SHP77 (cell line): Measurements from ENCODE around the gene OS9.
"Not testable (repeated sequence)": the region's sequence is repeated elsewhere in the genome, so short reads cannot be mapped to it uniquely, and the experiment has no call there.

Source experiments
- DNase-seq, 2 experiments: peaks; one replicate each; lab custom pipeline; 2025; lab: John Stamatoyannopoulos, UW

Gene OS9

GRCh38 chr12:57693659-57694458, at the start of gene OS9:
OS9 (plus strand) TSS chr12:57694132; CDS start chr12:57694162, 30 bp downstream.
- DNase-seq = peak; percentile 99

- DNase-seq = not testable (repeated sequence)
These were observed 47.8 kb upstream of the OS9 start for GRCh38 chr12:57645990-57646658.

GRCh38 chr12:57646659-57647049, 47.3 kb upstream of the OS9 start:
- DNase-seq = not testable (repeated sequence)

GRCh38 chr12:57654042-57654441, 39.9 kb upstream of the OS9 start:
- DNase-seq = no peak

GRCh38 chr12:57655541-57656240, 38.2 kb upstream of the OS9 start:
- DNase-seq = no peak

GRCh38 chr12:57656408-57656807, 37.5 kb upstream of the OS9 start:
- DNase-seq = not testable (repeated sequence)

- DNase-seq = no peak
These were observed 36.2 kb upstream of the OS9 start for GRCh38 chr12:57657744-57658143.

GRCh38 chr12:57658890-57659289, 35.0 kb upstream of the OS9 start:
- DNase-seq = no peak

- no peak for DNase-seq
These were observed 32.6 kb upstream of the OS9 start for GRCh38 chr12:57661376-57661775.

- DNase-seq = not testable (repeated sequence)
These were observed 28.7 kb upstream of the OS9 start for GRCh38 chr12:57665066-57665820.

GRCh38 chr12:57666897-57667296, 27.0 kb upstream of the OS9 start:
- no peak for DNase-seq

- not testable (repeated sequence) for DNase-seq
These were observed 24.2 kb upstream of the OS9 start for GRCh38 chr12:57669691-57670090.

- DNase-seq = not testable (repeated sequence)
These were observed 22.1 kb upstream of the OS9 start for GRCh38 chr12:57671811-57672210.

GRCh38 chr12:57672801-57673200, 21.1 kb upstream of the OS9 start:
- DNase-seq = no peak

- DNase-seq = no peak
These were observed 19.2 kb upstream of the OS9 start for GRCh38 chr12:57674691-57675090.

GRCh38 chr12:57677947-57678346, 16.0 kb upstream of the OS9 start:
- DNase-seq = not testable (repeated sequence)

- DNase-seq = no peak
These were observed 14.2 kb upstream of the OS9 start for GRCh38 chr12:57679697-57680096.

GRCh38 chr12:57687862-57688261, 6.1 kb upstream of the OS9 start:
- no peak for DNase-seq

- no peak for DNase-seq
These were observed 5.0 kb upstream of the OS9 start for GRCh38 chr12:57688931-57689330.

- DNase-seq = no peak
These were observed 1.4 kb upstream of the OS9 start for GRCh38 chr12:57692500-57692899.

- DNase-seq = peak in 1 of 2 experiments; percentile 73
These were observed 644 bp upstream of the OS9 start for GRCh38 chr12:57693317-57693658.

- DNase-seq = peak; percentile 39 to 40
These were observed 607 bp downstream of the OS9 start for GRCh38 chr12:57694459-57695019.
